Measurements from ENCODE around the gene UROS.

- no peak for TF ChIP-seq POLR2A (IDR thresholded peaks at IDR 0.05)
- TF ChIP-seq CTCF (IDR thresholded peaks at IDR 0.05) = no peak
- TF ChIP-seq POLR2AphosphoS5 (IDR thresholded peaks at IDR 0.05) = no peak
Measured at GRCh38 chr10:125742465-125742864, 80.6 kb downstream of the UROS start.

Measured in breast epithelium (tissue), 3 donors.